ENCODE measurements around the gene ZNF418.
"Not testable (repeated sequence)": the region's sequence is repeated elsewhere in the genome, so short reads cannot be mapped to it uniquely, and the experiment has no call there.

ZNF418 gene

DNA sequence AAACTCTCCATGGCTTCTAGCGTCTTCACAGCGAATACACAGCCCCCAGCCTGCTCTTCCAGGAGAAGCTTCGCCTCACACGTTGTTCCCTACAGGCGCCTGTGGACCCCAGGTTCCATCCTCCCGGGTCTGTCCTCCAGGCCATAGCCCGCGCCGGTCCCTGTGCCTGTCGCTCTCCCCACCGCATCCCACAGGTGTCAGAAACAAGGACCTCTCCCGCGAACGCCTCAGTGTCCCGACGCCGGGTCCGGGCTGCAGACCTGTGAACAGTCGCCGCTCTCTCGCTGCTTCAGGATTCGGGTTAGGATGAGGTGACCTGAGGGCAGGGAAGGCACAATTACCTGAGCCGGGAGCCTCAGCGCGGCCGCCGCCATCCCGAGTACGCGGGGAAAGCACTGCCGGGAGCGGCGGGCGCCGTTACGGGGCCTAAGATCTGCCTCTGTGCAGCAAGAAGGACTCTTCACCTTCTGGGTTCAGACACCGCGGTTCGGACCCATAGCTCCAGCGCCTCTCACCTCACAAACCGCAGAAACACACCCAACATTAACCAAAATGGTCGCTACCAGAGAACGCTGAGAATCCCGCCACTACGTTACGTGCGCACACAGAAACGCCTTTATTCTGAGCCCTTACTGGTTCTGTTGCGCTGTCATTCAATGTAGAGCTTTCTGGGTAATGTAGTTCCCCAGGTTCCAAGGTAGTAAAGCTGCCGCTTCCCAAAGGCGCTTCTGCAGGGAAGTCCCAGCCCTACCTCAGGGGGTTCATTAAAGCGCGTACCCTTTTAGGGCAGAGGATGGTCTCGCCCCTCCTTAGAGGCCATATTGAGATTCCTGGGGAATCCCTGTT, at the start of gene ZNF418:
ZNF418 (minus strand) TSS at position 583 of the 846 bp plus-strand sequence. CDS start 1,580 bp downstream, outside the sequence.
- DNase-seq, result peak; percentile 31

DNA sequence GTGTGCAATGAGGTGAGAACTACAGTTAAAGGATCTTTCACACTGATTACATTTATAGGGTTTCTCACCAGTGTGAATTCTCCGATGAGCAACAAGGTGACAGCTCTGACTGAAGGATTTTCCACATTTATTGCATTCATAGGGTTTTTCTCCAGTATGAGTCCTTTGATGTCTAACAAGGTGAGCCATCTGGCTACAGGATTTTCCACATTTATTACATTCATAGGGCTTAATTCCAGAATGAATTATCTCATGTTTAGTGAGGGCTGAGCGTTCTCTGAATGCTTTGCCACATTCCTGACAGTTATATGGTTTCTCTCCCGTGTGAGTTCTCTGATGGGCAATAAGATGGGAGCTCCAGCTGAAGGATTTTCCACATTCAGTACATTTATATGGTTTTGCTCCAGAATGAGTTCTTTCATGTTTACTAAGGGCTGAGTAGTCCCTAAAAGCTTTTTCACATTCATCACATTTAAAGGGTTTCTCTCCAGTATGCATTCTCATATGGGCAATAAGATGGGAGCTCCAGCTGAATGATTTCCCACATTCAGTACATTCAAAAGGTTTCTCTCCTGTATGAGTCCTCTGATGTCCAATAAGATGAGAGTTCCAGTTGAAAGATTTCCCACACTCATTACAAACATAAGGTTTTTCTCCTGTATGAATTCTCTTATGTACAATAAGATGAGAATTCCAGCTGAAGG, 43.5 kb upstream of the ZNF418 start:
- DNase-seq, result no peak

DNA sequence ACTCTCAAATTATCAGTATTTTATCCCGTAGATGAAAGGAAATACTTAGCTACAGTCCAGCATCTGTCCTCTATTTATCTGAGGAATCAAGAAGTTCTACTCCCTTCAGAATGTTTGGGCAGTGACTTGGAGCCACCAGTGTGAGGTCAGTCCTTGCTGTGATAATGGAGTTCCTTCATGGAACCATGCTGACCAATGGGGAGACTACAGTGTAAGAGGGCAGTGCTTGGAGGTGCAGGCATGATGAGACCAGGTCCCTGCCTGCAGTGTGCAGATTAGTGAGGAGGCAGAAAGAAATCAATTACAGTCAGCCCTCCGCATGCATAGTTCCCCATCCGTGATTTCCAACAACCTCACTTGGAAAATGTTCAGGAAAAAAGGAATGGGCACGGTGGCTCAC, 39.2 kb upstream of the ZNF418 start, which contains the start of gene C19orf18:
C19orf18 (minus strand) TSS at position 101 of the 400 bp plus-strand sequence. CDS start 102 bp downstream, outside the sequence.
- DNase-seq, result no peak

DNA sequence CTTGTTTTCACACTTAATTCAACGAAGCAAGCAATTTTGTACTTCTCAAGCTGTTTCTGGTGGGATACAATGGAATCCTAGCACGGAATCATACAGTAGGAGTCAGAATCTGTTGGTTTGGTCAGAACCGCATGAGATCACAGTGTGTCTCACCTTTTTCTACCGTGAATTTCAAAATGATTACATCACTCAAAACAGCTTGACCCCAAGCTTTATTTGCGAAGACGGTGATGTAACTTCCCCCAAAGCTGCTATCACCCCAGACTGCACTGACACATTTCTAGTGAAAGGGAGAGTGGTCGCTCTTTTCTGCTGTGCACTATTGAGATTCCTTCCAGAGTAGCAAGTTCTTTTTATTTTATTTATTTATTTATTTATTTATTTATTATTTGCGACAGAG, 29.6 kb upstream of the ZNF418 start:
- no peak for DNase-seq

DNA sequence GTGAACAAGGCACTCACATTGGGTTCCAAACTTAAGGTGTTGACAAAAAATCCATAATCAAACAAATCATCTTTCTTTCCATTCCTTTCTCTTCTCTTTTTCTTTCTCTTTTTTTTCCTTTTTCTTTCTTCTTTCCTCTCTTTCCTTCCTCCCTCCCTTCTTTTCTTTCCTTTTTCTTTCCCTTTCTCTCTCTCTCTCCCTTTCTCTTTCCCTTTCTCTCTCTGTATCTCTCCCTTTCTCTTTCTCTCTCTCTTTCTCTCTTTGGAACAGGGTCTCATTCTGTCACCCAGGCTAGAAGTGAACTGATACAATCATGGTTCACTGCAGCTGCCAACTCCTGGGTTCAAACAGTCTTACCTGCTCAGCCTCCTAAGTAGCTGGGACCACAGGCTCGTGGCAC, 26.6 kb upstream of the ZNF418 start:
- DNase-seq, result no peak

DNA sequence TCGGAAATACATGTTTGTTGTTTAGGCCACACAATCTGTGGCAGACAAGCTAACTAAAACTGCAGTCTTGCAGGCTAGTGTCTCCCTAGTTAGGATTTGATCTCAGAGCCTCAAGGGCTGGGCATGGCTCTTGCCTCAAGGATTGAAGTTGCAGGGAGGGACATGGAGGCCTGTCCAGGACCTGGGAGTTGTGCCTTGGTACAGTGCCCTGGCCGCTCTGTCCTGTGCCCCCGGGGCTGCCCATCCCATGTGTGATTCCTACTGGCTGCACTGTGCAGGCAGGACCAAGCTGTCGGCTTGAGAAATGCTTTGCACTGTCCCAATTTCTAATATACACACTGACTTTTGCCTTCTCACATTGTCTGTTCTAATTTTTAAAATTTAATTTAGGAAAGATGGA, 19.8 kb upstream of the ZNF418 start:
- no peak for DNase-seq

DNA sequence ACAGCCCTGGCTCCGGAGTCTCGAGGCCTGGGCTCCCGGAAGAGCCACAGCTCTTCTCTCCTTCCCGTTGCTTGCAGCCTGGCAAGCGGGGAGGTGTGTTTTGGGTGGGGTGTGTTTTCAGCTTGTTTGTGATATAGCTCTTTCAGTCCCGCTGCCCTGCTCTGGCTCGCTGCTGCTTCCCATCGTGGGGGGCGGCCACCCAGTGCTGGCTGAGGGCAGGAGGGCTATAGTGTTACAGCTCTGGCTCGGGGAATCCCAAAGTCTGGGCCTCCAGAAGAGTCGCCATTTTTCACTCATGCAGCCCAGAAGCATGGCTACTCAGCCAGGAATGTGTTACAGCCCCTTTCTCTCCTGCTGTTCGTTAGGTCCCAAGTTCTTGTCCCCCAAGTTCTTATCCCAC, 14.5 kb upstream of the ZNF418 start:
- DNase-seq, result no peak

DNA sequence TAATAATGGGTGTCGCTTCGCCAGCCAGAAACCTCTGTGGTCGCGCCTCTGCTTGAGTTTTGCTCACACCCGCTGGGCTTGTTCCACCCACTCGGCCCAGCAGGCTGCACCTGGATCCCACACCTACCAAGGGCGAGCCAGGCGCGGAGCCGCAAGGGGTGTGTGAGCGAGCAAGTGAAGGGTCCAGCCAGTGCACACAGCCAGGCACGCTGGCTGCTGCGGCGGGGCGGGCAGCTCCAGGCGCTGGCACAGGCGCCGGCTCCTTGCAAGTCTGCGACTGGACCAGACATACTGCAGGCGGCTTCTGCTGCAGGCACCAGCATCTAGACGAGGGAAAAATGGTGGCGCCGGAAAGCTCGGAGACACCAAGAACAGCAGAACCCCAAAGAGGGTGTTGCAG, 14.1 kb upstream of the ZNF418 start:
- DNase-seq, result no peak

DNA sequence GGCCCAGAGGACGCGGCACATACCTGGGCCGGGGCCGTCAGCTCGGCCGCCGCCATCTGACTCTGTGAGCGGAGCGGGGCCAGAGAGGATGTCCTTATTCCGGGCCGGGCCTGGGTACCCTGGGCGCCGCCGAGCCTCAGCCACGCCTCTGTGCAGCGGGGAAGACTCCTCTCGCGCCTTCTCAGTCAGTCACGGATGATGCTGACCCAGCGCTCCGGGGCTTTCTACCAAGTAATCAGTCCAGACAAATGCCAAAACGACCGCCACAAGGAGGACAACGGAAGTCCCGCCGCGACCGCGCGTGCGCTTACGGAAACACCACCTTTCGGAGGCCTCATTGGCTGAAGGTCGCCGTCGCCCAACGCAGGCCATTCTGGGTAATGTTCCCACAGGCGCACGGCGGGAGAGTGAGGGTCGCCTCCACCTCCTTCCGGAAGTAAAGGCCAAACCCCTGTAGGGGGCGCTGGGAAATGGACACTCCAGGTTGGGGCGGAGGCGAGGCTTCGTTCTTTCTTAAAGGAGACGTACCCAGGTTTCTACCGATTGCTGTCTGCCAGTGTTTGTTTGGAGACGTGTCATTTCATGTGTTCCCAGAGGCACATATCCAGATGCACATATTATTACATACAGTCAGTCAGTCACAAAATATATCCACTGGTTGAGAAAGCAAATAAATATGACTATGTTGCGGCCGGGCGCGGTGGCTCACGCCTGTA, 12.4 kb upstream of the ZNF418 start, which contains the start of gene ZNF256:
ZNF256 (minus strand) TSS at position 288 of the 716 bp plus-strand sequence; CDS start at position 56, 232 bp downstream.
- DNase-seq, result peak; percentile 84

DNA sequence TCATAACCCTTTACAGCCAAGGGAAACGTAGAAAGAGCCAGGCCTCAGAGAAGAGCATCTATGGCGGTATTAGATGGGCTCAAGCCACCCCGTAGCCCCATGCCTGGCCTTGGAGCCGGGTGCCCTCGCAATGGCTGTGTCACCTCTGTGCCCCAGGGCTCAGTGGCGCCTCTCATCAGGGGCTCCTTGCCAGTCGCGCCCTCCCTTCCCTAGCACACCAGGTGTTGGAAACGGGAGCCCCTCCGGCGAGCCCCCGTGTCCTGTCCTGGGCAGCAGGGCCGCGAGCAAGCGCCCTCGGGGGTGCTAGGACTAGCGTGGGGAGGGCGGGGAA, 11.9 kb upstream of the ZNF418 start:
- DNase-seq, result no peak

DNA sequence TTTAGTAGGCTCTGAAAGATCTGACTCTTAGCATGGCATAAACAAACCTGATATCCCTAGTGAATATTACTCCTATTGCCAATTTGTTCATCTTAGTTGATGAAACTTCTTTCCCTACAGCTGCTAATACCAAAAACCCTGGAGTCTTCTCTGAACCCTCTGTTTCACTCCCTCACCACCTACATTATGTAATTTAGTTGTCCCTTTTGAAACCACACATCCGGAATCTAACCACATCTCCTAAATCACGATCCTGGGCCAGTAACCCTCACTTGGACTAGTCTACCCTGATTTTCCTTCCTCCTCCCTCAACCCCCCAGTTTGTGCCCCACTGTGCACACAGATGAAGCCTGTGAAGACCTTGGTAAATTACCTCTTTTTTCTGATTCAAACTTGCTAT, 11.1 kb upstream of the ZNF418 start:
- no peak for DNase-seq

DNA sequence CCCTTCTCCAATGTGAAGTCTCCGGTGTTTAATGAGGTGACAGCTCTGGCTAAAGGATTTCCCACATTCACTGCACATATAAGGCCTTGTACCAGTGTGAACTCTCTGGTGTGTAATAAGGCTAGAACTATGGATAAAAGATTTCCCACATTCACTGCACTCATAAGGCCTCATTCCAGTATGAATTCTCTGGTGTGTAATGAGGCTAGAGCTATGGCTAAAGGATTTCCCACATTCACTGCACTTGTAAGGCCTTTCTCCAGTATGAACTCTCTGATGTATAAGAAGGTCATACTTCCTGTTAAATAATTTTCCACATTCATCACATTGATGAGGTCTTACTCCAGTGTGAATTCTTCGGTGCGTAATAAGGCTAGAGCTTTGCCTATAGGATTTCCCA, 6.4 kb upstream of the ZNF418 start:
- DNase-seq, result no peak

DNA sequence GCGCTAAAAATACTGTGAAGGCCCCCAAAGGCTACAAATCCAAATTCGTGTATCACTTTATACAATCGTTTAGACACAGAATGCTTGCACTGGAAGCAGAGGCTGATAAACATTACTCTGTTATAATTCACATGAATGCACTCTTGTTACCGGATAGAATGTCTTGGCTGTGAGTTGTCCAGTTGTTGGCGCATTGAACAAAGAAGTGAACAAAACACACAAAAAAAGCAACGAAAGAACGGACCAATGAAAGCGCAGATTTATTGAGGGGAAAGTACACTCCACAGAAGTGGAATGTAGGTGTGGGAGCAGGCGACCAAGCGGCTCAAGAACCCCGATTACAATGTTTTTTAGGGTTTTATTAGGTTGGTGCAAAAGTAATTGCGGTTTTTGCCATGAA, 529 bp upstream of the ZNF418 start:
- DNase-seq, result no peak

DNA sequence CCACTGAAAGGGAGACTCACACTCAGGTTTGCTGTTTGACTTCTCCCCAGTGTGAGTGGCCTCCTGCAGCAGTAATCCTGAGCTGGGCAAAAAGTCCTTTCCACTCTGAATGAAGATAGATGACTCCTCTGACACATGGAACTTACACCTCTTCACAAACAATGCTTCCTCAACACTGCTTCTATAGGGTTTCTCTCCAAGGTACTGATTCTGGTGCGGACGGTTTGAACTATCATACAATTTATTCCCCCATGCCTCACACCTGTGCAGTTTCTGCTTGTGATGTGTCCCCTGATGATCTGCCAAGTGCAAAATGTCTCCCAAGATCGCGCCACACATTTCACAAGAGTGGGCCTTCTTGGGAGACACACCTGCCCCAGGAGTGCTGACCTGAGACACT, 7.6 kb downstream of the ZNF418 start:
- no peak for DNase-seq

DNA sequence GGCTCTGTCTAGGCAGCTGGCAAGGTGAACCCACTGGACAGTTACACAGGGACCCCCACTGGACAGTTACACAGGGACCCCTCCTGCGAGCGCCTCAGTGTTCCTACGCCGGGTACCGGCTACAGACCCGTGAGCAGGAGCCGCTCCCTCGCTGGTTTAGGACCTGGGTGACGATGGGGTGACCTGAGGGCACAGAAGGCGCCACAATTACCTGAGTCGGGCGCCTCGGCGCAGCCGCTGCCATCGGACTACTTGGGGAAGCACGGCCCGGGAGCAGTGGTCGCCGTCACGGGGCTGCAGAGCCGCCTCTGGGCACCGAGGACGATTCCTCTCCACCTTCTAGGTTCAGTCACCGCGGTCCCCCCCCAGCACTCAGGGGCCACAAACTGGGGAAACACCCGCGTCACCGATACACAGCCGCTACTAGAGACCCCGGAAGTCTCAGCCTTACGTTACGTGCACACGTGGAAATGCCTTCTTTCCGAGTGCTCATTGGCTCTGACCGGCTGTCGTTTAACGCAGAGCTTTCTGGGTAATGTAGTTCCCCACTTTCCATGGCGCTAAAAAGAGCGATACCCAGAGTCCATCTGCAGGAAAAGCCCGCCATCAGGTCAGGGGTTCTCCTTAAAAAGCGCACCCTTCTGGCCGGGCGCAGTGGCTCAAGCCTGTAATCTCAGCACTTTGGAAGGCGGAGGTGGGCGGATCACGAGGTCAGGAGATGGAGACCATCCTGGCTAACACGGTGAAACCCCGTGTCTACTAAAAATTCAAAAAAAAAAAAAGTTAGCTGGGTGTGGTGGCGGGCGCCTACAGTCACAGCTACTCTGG, 18.8 kb downstream of the ZNF418 start, which contains the start of gene ZNF417:
ZNF417 (minus strand) TSS at position 425 of the 828 bp plus-strand sequence; CDS start at position 244, 181 bp downstream.
- peak; percentile 83 for DNase-seq

DNA sequence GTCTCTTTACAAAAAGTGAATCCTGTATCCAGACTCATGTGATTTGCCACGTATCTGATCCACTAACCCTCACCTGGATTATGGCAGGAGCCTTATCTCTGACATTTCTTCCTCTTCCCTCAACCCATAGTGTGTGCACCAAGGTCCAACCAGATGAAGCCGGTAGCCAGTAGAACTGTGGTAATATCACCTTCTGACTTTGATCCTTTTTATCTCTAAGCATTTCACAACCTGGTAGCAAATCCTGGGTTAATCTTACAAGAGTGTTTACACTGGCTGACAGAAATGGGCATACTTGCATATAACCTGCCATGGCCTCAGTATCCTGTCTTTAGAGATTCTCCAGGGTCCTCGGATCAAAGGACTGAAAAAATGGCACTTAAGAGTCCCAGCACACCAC, 20.7 kb downstream of the ZNF418 start:
- DNase-seq, result no peak

DNA sequence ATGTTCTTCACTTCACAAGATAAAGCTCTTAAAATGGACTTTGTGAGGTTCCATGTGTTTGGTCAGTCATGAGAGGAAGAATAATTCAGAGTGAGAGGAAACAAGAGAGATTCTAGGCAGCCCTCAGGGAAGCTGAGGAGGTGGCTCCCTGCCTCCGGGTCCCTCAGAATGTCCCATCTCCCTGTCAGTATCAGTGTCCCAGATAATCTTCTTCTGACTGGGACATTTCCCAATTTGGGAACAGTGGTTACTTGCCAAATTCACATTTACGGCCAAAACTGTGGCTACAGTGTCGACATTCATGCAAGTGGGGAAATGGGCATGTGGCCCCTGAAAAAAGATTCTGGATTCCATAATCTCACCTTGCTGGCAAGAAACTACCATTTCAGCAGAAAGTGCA, 27.8 kb downstream of the ZNF418 start:
- no peak for DNase-seq

DNA sequence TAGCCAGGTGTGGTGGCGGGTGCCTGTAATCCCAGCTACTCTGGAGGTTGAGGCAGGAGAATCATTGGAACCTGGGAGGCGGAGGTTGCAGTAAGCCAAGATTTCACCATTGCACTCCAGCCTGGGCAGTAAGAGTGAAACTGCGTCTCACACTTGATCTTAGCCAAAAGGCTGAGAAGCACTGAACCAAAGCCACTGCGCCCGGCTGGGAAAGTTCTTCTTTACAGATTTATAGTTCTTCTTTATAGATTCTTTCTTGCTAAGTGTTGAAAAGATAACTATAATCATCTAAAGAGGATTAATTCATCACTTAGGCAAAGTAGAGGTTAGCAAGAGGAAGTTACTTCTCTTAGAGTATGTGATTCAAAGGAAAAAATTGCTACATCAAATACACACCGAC, 29.9 kb downstream of the ZNF418 start:
- no peak for DNase-seq

DNA sequence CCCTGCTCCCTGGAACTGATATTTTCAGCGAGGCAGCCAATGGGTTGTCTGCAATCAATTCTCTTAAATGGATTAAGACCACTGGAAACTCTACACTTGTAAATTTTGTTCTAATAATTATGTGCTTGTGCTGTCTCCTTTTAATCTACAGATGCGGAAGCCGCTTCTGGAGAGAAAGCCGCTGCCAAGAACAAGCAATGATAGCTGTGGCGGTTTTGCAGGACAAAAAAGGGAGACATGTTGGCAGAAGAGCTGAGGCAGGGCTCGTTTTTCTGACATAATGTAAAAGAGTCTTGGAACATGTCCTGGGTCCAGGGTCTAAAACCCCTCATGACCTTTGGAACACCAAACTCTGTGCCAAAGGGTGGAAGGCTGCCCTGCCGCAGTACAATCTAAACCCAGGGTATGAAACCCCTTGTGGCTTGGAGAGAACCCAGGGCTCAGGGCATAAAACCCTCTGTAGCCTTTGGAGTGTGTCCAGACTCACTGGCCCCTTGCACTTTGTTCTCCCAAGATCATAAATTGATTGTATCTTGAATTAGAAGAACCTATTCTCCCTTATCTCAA, 31.5 kb downstream of the ZNF418 start:
- DNase-seq, result no peak

DNA sequence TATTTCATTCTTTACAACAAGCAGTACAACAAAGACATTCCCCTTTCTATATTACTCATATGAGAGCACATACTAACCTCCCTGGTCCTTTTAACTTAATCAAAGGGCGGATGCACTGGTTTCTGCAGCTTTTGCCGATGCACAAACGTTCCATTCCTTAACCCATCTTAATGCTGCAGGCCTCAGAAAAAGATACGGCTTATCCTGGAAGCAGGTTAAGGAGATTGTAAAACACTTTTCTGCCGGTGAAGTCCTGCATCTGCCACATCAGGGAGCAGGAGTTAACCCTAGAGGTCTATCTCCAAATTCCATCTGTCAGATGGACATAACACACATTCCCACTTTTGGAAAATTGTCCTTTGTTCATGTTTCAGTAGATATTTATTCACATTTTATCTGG, 34.9 kb downstream of the ZNF418 start:
- DNase-seq, result no peak

DNA sequence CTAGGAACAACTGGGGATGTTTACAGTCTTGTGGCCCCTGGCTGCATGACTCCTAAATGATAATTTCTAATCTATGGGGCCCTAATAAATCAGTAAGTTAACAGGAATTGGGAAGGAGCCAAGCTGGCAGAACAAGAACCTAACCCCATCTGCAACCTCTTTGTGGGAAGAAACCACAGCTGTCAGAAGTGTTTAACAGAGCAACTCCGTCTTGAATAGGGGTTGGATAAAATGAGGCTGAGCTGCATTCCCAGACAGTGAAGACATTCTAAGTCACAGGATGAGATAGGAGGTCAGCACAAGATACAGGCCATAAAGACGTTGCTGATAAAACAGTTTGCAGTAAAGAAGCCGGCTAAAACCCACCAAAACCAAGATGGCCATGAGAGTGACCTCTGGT, 44.5 kb downstream of the ZNF418 start:
- DNase-seq, result not testable (repeated sequence)
